ENCODE measurements around the gene NDUFA8.
A peak's percentile ranks its signal among the peaks of the same experiment; 100 is the strongest.

The NDUFA8 gene

GRCh38 chr9:122162415-122162814 is 2.8 kb upstream of the NDUFA8 start:
- no peak for TF ChIP-seq CTCF (IDR thresholded peaks at IDR 0.05; ENCODE audit: borderline replicate concordance, control extremely low read depth, extremely low read depth, insufficient read depth, missing control alignments)
- no peak for DNase-seq (ENCODE audit: low spot score)
- in situ Hi-C loops (cut with MboI; ENCODE audit: low sequenced_read_pairs, unreplicated experiment): no loop called here

- in situ Hi-C loops (cut with MboI; ENCODE audit: low sequenced_read_pairs, unreplicated experiment): no loop called here
- DNase-seq (ENCODE audit: low spot score): no peak
- TF ChIP-seq CTCF (IDR thresholded peaks at IDR 0.05; ENCODE audit: borderline replicate concordance, control extremely low read depth, extremely low read depth, insufficient read depth, missing control alignments): no peak
These were observed 307 bp upstream of the NDUFA8 start for GRCh38 chr9:122159925-122160246.

- in situ Hi-C loops (cut with MboI; ENCODE audit: low sequenced_read_pairs, unreplicated experiment): no loop called here
- TF ChIP-seq CTCF (IDR thresholded peaks at IDR 0.05; ENCODE audit: borderline replicate concordance, control extremely low read depth, extremely low read depth, insufficient read depth, missing control alignments): peak; percentile 36
- peak; percentile 54 for DNase-seq (ENCODE audit: low spot score)
These were observed 1.4 kb downstream of the NDUFA8 start for GRCh38 chr9:122158202-122158601.

GRCh38 chr9:122155796-122156195 is 3.8 kb downstream of the NDUFA8 start:
- no peak for DNase-seq (ENCODE audit: low spot score)
- no peak for TF ChIP-seq CTCF (IDR thresholded peaks at IDR 0.05; ENCODE audit: borderline replicate concordance, control extremely low read depth, extremely low read depth, insufficient read depth, missing control alignments)
- in situ Hi-C loops (cut with MboI; ENCODE audit: low sequenced_read_pairs, unreplicated experiment): no loop called here

GRCh38 chr9:122151267-122151828 is 8.2 kb downstream of the NDUFA8 start:
- DNase-seq (ENCODE audit: low spot score): no peak
- in situ Hi-C loops (cut with MboI; ENCODE audit: low sequenced_read_pairs, unreplicated experiment): no loop called here
- TF ChIP-seq CTCF (IDR thresholded peaks at IDR 0.05; ENCODE audit: borderline replicate concordance, control extremely low read depth, extremely low read depth, insufficient read depth, missing control alignments): no peak

- in situ Hi-C loops (cut with MboI; ENCODE audit: low sequenced_read_pairs, unreplicated experiment): no loop called here
- TF ChIP-seq CTCF (IDR thresholded peaks at IDR 0.05; ENCODE audit: borderline replicate concordance, control extremely low read depth, extremely low read depth, insufficient read depth, missing control alignments): no peak
- no peak for DNase-seq (ENCODE audit: low spot score)
These were observed 14.1 kb downstream of the NDUFA8 start for GRCh38 chr9:122145592-122145863.
